Neural progenitor cell (in vitro differentiated cells): Measurements from ENCODE around the gene LY6G5C. TPM values are rescaled to one million over a fixed set of nuclear protein-coding genes. Genes with fewer than 3 reads are reported as not detected.
A peak's percentile ranks its signal among the peaks of the same experiment; 100 is the strongest.

Source experiments
- DNase-seq: peaks from one replicate; pipeline ENCODE4 v3.0.0-alpha.2; 2016; ENCODE audit warnings: low spot score
- H2AFZ ChIP-seq: fragments of 200-600 bp; sonication (generic); replicated peaks from 2 replicates; pipeline ENCODE4 v1.6.1; 2016; ENCODE audit warnings: antibody characterized with exemption
- H3F3A ChIP-seq: fragments of 200-600 bp; sonication (generic); 2 replicates; pipeline ENCODE4 v1.6.1; 2016; ENCODE audit warnings: antibody characterized with exemption, low read depth
- H3K27ac ChIP-seq: fragments of 200-600 bp; sonication (generic); 2 replicates; pipeline ENCODE4 v1.5.1; 2016; ENCODE audit warnings: mild to moderate bottlenecking
- H3K27me3 ChIP-seq: fragments of 200-600 bp; sonication (generic); 2 replicates; pipeline ENCODE4 v1.6.1; 2016; ENCODE audit warnings: mild to moderate bottlenecking, moderate library complexity
- H3K36me3 ChIP-seq: fragments of 200-600 bp; sonication (generic); 2 replicates; pipeline ENCODE4 v1.5.1; 2016
- H3K4me1 ChIP-seq: fragments of 200-600 bp; sonication (generic); 2 replicates; pipeline ENCODE4 v1.6.1; 2016; ENCODE audit warnings: mixed run types
- H3K4me2 ChIP-seq: fragments of 200-600 bp; sonication (generic); 2 replicates; pipeline ENCODE4 v1.6.1; 2016
- H3K4me3 ChIP-seq: fragments of 200-600 bp; sonication (generic); 2 replicates; pipeline ENCODE4 v1.5.1; 2016
- H3K79me2 ChIP-seq: fragments of 200-600 bp; sonication (generic); 2 replicates; pipeline ENCODE4 v1.6.1; 2016; ENCODE audit warnings: low read depth
- H3K9ac ChIP-seq: fragments of 200-600 bp; sonication (generic); 2 replicates; pipeline ENCODE4 v1.6.1; 2016
- H3K9me3 ChIP-seq: fragments of 200-600 bp; sonication (generic); 2 replicates; pipeline ENCODE4 v1.5.1; 2016; ENCODE audit warnings: low read depth
- H4K20me1 ChIP-seq: fragments of 200-600 bp; sonication (generic); 2 replicates; pipeline ENCODE4 v1.6.1; 2016; ENCODE audit warnings: low read depth
- H3K27ac Mint-ChIP-seq: 3 replicates; pipeline ENCODE4 v1.8.0; 2021; ENCODE audit warnings: mixed read lengths
- H3K27me3 Mint-ChIP-seq: 2 replicates; pipeline ENCODE4 v1.8.0; 2022; ENCODE audit warnings: low read depth, mild to moderate bottlenecking, inconsistent platforms, moderate library complexity, mixed read lengths; ENCODE audit not compliant: insufficient read depth
- H3K36me3 Mint-ChIP-seq: 3 replicates; pipeline ENCODE4 v1.8.0; 2021; ENCODE audit warnings: mixed read lengths
- H3K4me1 Mint-ChIP-seq: 3 replicates; pipeline ENCODE4 v1.8.0; 2021; ENCODE audit warnings: mixed read lengths
- H3K4me3 Mint-ChIP-seq: 3 replicates; pipeline ENCODE4 v1.8.0; 2021; ENCODE audit warnings: mild to moderate bottlenecking, moderate library complexity, mixed read lengths
- H3K9me3 Mint-ChIP-seq: 3 replicates; pipeline ENCODE4 v1.8.0; 2020; ENCODE audit warnings: mixed read lengths
- EZH2 ChIP-seq: fragments of 200-600 bp; sonication (generic); IDR thresholded peaks from 2 replicates; pipeline ENCODE4 v1.6.1; 2017; ENCODE audit warnings: antibody characterized with exemption, mild to moderate bottlenecking, moderate library complexity
- EZH2phosphoT487 ChIP-seq: fragments of 200-600 bp; sonication (generic); IDR thresholded peaks from 2 replicates; pipeline ENCODE4 v1.6.1; 2017; ENCODE audit warnings: antibody characterized with exemption
- total RNA-seq: library from RNA; depleted of rRNA; stranded (reverse); fragments of >200 nt; gene quantifications from 2 replicates; pipeline ENCODE4 v1.2.3, GENCODE V29; 2015; ENCODE audit warnings: low replicate concordance
- TF ChIP-seq, protein P1 (sequence below): fragments of 200-600 bp; sonication (generic); IDR thresholded peaks from 2 replicates; pipeline ENCODE4 v1.5.1; 2017; ENCODE audit warnings: antibody characterized with exemption, mild to moderate bottlenecking

Gene LY6G5C
- total RNA-seq, 1 donor from 2014 or later: not detected

DNA sequence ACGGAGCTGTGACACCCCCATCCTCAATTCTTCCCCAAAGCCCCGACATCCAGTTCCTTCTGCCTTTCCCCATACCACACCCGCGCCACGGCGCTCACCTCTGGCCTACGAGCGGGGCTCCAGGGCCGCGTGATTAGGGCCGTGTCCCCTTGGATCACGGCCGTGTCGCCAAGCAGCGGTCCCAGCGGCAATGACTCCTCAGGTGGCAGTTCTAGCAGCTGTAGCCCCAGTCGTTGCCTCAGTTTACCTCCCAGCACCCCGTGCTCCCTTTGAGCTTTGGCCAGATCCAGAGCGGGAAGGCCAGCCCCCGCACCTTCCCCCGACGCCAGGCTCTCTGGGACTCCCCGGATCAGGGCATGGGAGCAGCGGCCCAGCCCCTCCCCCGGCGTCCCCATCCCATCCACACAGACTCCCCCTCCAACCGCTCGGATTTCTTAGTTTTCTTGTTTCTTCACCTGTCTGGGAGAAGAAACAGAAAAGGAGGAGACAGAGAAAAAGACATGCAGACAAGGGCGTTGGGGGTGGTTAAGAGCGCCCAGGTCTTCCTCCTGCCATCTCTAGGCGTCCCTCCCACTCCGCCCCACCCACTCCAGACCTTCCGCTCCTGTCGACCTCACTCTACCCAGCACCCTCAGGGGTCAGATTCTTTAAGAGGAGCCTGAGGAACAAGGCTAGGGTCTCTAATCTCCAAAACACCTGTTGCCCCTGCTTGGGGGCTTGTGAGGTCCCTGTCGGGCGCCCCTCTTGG is 48.1 kb upstream of the LY6G5C start, which contains the start of gene DDAH2:
DDAH2 (minus strand) TSS at position 533 of the 748 bp plus-strand sequence; CDS start at position 395, 138 bp downstream.
- H4K20me1 ChIP-seq: peaks cover 28% of the 10 kb centered on the region
- Mint-ChIP-seq H3K4me1 (peaks cover 49% of the 10 kb centered on the region), H3K27me3 (peaks cover 8% of the 10 kb centered on the region), H3K9me3 (no peaks in the 10 kb centered on the region), H3K4me3 (peak within 1 kb of the TSS; percentile 99), H3K27ac (peak within 1 kb of the TSS; percentile 95), H3K36me3 (peaks cover 55% of the 10 kb centered on the region)
- H3K79me2 ChIP-seq: peaks cover 23% of the 10 kb centered on the region
- H3K4me3 ChIP-seq: peak within 1 kb of the TSS; percentile 99
- H3K9me3 ChIP-seq: no peaks in the 10 kb centered on the region
- peaks cover 66% of the 10 kb centered on the region for H3F3A ChIP-seq
- H3K27ac ChIP-seq: peak within 1 kb of the TSS; percentile 59
- H3K4me1 ChIP-seq: peaks cover 7% of the 10 kb centered on the region
- DNase-seq: no peak
- H3K27me3 ChIP-seq: no peaks in the 10 kb centered on the region
- peak within 1 kb of the TSS; percentile 64 for H3K9ac ChIP-seq
- peak within 1 kb of the TSS; percentile 70 for H2AFZ ChIP-seq
- H3K36me3 ChIP-seq: peaks cover 5% of the 10 kb centered on the region
- TF ChIP-seq EZH2phosphoT487 (no peak), EZH2 (no peak)
- TF ChIP-seq, protein P1, sequence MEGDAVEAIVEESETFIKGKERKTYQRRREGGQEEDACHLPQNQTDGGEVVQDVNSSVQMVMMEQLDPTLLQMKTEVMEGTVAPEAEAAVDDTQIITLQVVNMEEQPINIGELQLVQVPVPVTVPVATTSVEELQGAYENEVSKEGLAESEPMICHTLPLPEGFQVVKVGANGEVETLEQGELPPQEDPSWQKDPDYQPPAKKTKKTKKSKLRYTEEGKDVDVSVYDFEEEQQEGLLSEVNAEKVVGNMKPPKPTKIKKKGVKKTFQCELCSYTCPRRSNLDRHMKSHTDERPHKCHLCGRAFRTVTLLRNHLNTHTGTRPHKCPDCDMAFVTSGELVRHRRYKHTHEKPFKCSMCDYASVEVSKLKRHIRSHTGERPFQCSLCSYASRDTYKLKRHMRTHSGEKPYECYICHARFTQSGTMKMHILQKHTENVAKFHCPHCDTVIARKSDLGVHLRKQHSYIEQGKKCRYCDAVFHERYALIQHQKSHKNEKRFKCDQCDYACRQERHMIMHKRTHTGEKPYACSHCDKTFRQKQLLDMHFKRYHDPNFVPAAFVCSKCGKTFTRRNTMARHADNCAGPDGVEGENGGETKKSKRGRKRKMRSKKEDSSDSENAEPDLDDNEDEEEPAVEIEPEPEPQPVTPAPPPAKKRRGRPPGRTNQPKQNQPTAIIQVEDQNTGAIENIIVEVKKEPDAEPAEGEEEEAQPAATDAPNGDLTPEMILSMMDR: no peak
- H3K4me2 ChIP-seq: peak within 1 kb of the TSS; percentile 86

DNA sequence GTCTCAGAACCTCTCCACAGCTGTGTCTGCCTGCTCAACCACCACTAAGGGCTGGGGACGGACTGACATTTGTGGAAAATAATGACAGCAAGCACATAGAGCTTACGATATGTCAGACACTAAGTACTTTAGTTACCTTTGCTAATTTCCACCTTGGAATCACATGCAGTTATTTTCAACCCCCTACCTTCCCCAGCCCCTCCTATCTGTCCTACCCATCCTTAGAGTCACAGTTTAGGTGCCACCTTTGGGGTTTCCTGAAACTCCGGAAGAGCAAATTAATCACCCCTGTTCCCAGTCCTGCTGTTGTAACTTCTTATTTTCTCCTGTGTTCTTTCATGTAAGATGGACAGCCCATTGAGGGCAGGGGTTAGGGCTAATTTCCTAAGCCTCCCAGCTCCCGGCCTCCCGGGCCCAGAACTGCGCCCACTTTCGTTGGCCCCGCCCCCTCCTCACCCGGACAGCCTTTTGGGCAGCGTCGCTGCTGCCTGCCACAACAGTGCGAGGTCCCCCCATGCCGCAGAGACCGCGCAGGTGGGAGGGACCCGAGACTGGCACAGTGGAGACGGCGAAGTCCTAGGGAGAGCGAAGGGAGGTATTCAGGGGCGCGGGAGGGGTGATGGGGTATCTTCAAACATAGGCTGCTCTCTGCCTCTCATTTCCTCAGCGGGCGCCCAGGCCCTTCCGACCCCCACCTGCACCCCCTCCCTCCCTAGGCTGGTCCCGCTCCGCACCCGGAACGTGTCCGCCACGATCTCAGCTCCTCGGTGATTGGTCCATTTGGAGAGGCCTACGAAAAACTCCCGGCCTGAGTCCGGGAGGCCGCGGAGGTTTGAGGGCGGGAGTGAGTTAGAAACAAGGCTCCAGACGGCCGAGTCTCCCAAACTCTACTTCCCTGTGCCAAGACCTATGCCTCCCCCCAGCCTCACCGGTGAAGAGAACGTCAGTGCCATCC is 47.1 kb upstream of the LY6G5C start:
- H3K27ac Mint-ChIP-seq: peak overlapping the region; percentile 57
- peaks cover 46% of the 10 kb centered on the region for H3K36me3 Mint-ChIP-seq
- H3K9me3 ChIP-seq: no peaks in the 10 kb centered on the region
- peaks cover 57% of the 10 kb centered on the region for H3F3A ChIP-seq
- H3K9ac ChIP-seq: no peak overlapping the region
- peak overlapping the region; percentile 86 for H3K4me2 ChIP-seq
- H3K4me1 Mint-ChIP-seq: peaks cover 39% of the 10 kb centered on the region
- H3K4me3 Mint-ChIP-seq: peak overlapping the region; percentile 99
- H3K27me3 ChIP-seq: no peaks in the 10 kb centered on the region
- H3K36me3 ChIP-seq: peaks cover 5% of the 10 kb centered on the region
- peak overlapping the region; percentile 99 for H3K4me3 ChIP-seq
- no peak for TF ChIP-seq EZH2phosphoT487
- TF ChIP-seq EZH2: no peak
- TF ChIP-seq, protein P1: no peak
- peaks cover 24% of the 10 kb centered on the region for H4K20me1 ChIP-seq
- peaks cover 10% of the 10 kb centered on the region for H3K27me3 Mint-ChIP-seq
- H3K79me2 ChIP-seq: peaks cover 19% of the 10 kb centered on the region
- H3K4me1 ChIP-seq: peaks cover 7% of the 10 kb centered on the region
- no peaks in the 10 kb centered on the region for H3K9me3 Mint-ChIP-seq
- no peak overlapping the region for H2AFZ ChIP-seq
- DNase-seq: no peak
- H3K27ac ChIP-seq: no peak overlapping the region

GRCh38 chr6:31727034-31727716 is 46.3 kb upstream of the LY6G5C start:
- Histone ChIP-seq H3K79me2 (peaks cover 19% of the 10 kb centered on the region), H3K4me3 (no peak overlapping the region), H2AFZ (no peak overlapping the region), H3K4me2 (no peak overlapping the region), H3F3A (peaks cover 49% of the 10 kb centered on the region), H3K4me1 (peaks cover 7% of the 10 kb centered on the region), H3K9ac (no peak overlapping the region), H3K27ac (no peak overlapping the region), H3K9me3 (no peaks in the 10 kb centered on the region), H3K36me3 (peaks cover 5% of the 10 kb centered on the region), H4K20me1 (peaks cover 24% of the 10 kb centered on the region), H3K27me3 (no peaks in the 10 kb centered on the region)
- Mint-ChIP-seq H3K9me3 (no peaks in the 10 kb centered on the region), H3K27ac (peak overlapping the region; percentile 57), H3K36me3 (peaks cover 44% of the 10 kb centered on the region), H3K27me3 (peaks cover 10% of the 10 kb centered on the region), H3K4me1 (peaks cover 39% of the 10 kb centered on the region), H3K4me3 (peak overlapping the region; percentile 78)
- no peak for DNase-seq
- no peak for TF ChIP-seq EZH2
- TF ChIP-seq, protein P1: no peak
- no peak for TF ChIP-seq EZH2phosphoT487
